ENCODE measurements around the gene SLX4IP.

The SLX4IP gene

GRCh38 chr20:10497791-10498190 lies 62.7 kb downstream of the SLX4IP start:
- DNase-seq: no peak

- DNase-seq: no peak
Measured at GRCh38 chr20:10498200-10498599, 63.1 kb downstream of the SLX4IP start.

- DNase-seq: peak; percentile 46
Measured at GRCh38 chr20:10501402-10501801, 66.3 kb downstream of the SLX4IP start.

GRCh38 chr20:10502098-10502526 lies 67.0 kb downstream of the SLX4IP start:
- DNase-seq: no peak

- DNase-seq: no peak
Measured at GRCh38 chr20:10504608-10504993, 69.5 kb downstream of the SLX4IP start.

- peak; percentile 64 for DNase-seq
Measured at GRCh38 chr20:10504994-10505730, 70.1 kb downstream of the SLX4IP start.

GRCh38 chr20:10505827-10506226 lies 70.7 kb downstream of the SLX4IP start:
- no peak for DNase-seq

GRCh38 chr20:10507052-10507451 lies 71.9 kb downstream of the SLX4IP start:
- no peak for DNase-seq

- DNase-seq: no peak
Measured at GRCh38 chr20:10508060-10508459, 73.0 kb downstream of the SLX4IP start.

- DNase-seq: no peak
Measured at GRCh38 chr20:10508468-10509251, 73.6 kb downstream of the SLX4IP start.

GRCh38 chr20:10509376-10509775 lies 74.3 kb downstream of the SLX4IP start:
- DNase-seq: no peak

- DNase-seq: no peak
Measured at GRCh38 chr20:10510216-10510615, 75.1 kb downstream of the SLX4IP start.

- no peak for DNase-seq
Measured at GRCh38 chr20:10511170-10511508, 76.0 kb downstream of the SLX4IP start.

- DNase-seq: peak; percentile 92
Measured at GRCh38 chr20:10511509-10512251, 76.6 kb downstream of the SLX4IP start.

GRCh38 chr20:10513061-10513460 lies 78.0 kb downstream of the SLX4IP start:
- no peak for DNase-seq

GRCh38 chr20:10513931-10514575 lies 78.9 kb downstream of the SLX4IP start:
- no peak for DNase-seq

- no peak for DNase-seq
Measured at GRCh38 chr20:10516529-10516928, 81.4 kb downstream of the SLX4IP start.

- DNase-seq: no peak
Measured at GRCh38 chr20:10519361-10520046, 84.4 kb downstream of the SLX4IP start.

GRCh38 chr20:10520528-10520927 lies 85.4 kb downstream of the SLX4IP start:
- DNase-seq: no peak

- no peak for DNase-seq
Measured at GRCh38 chr20:10521068-10521831, 86.1 kb downstream of the SLX4IP start.

GRCh38 chr20:10521836-10522235 lies 86.7 kb downstream of the SLX4IP start:
- DNase-seq: no peak

- no peak for DNase-seq
Measured at GRCh38 chr20:10522328-10522727, 87.2 kb downstream of the SLX4IP start.

Data from suppressor macrophage treated with lipopolysaccharide for 4 hours (primary cell).